HG03378 (cell line): ENCODE data around the gene ZNF830.
"Not testable (repeated sequence)": the region's sequence is repeated elsewhere in the genome, so short reads cannot be mapped to it uniquely, and the experiment has no call there.

Experiments
- ATAC-seq: cut with Tn5 transposase; IDR thresholded peaks from one replicate; pipeline ENCODE4 v1.9.1; 2021; ENCODE audit warnings: mild to moderate bottlenecking, moderate library complexity; ENCODE audit not compliant: unreplicated experiment

The ZNF830 gene, protein sequence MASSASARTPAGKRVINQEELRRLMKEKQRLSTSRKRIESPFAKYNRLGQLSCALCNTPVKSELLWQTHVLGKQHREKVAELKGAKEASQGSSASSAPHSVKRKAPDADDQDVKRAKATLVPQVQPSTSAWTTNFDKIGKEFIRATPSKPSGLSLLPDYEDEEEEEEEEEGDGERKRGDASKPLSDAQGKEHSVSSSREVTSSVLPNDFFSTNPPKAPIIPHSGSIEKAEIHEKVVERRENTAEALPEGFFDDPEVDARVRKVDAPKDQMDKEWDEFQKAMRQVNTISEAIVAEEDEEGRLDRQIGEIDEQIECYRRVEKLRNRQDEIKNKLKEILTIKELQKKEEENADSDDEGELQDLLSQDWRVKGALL

DNA sequence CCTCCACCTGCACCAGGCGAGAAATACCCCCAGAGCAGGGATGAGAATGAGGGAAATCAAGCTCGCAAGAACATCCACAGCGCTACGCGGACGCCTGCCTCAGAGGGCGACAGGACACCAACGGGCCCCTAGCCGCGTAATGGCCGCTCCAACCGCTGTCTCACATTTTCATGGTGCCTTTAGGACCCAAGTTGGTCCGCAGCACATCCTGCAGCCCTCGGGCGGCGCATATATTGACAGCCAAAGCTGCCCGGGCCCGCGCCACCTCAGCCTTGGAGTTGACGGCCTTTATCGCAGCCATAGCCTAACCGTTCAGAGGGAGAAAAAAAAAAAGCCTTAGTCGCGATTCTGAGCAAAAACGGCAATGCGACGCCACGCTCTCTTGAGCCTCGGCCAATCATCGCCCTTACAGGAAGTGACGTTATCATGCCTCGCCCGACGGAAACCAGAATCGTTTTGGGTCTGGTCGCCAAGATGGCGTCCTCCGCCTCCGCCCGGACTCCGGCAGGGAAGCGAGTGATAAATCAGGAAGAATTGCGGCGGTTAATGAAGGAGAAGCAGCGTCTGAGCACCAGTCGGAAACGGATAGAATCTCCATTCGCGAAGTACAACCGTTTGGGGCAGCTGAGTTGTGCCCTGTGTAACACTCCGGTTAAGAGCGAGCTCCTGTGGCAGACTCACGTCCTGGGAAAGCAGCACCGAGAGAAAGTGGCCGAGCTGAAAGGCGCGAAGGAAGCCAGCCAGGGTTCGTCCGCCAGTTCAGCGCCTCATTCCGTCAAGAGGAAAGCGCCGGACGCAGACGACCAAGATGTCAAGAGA is at the start of gene ZNF830, which contains the start of gene CCT6B:
Gene ZNF830 (plus strand): TSS at position 448 of the 819 bp plus-strand sequence. CDS start 27 bp downstream, at position 475.
Gene CCT6B (minus strand): TSS at position 368 of the 819 bp plus-strand sequence. CDS start 67 bp downstream, at position 301.
- ATAC-seq: peak; percentile 88

- ATAC-seq: no peak
These were observed 48.3 kb upstream of the ZNF830 start for GRCh38 chr17:34913001-34913400.

GRCh38 chr17:34916120-34916519 is 45.2 kb upstream of the ZNF830 start:
- no peak for ATAC-seq

- ATAC-seq: no peak
These were observed 44.0 kb upstream of the ZNF830 start for GRCh38 chr17:34917381-34917780.

DNA sequence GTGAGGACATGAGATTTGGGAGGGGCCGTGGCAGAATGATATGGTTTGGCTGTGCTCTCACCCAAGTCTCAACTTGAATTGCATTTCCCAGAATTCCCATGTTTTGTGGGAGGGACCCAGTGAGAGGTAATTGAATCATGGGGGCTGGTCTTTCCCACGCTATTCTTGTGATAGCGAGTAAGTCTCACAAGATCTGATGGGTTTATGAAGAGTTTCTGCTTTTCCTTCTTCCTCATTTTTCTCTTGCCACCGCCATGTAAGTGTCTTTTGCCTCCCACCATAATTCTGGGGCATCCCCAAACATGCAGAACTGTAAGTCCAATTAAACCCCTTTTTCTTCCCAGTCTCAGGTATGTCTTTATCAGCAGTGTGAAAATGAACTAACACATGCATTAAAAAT is 40.7 kb upstream of the ZNF830 start:
- no peak for ATAC-seq

DNA sequence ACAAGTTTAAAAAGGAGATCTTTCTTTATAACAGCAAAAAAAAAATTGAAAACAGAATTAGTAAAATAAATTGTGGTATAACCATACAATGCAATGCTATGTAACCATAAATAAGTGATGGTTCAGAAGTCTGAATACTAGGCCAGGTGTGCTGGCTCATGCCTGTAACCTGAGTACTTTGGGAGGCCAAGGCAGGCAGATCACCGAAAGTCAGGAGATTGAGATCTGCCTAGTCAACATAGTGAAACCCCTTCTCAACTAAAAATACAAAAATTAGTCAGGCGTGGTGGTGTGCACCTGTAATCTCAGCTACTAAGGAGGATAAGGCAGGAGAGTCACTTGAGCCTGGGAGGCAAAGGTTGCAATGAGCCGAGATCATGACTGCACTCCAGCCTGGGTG is 34.7 kb upstream of the ZNF830 start:
- no peak for ATAC-seq

- ATAC-seq: no peak
These were observed 31.1 kb upstream of the ZNF830 start for GRCh38 chr17:34930283-34930682.

GRCh38 chr17:34950780-34951179 is 10.6 kb upstream of the ZNF830 start:
- not testable (repeated sequence) for ATAC-seq

- no peak for ATAC-seq
These were observed 2.9 kb upstream of the ZNF830 start for GRCh38 chr17:34958438-34958837.

DNA sequence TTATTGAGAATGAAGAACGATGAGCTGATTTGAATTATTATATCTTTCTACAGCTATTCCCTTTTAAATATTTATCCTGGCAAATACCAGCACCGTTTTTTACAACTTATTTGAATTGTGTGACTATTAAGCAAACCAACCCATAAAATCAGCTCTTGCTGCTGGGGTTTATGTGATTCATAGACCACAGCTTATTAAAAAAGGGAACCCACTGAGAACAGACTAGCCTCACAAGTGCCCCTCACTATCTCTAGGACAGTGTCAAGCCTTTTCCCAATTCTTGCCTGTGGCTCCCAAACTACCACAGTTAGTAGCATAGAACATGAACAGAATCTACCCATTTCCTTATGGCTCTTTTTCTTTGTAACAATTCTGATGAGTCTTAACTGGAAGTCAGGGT is 12.8 kb downstream of the ZNF830 start:
- ATAC-seq: no peak

- ATAC-seq: no peak
These were observed 13.8 kb downstream of the ZNF830 start for GRCh38 chr17:34974794-34975785.

DNA sequence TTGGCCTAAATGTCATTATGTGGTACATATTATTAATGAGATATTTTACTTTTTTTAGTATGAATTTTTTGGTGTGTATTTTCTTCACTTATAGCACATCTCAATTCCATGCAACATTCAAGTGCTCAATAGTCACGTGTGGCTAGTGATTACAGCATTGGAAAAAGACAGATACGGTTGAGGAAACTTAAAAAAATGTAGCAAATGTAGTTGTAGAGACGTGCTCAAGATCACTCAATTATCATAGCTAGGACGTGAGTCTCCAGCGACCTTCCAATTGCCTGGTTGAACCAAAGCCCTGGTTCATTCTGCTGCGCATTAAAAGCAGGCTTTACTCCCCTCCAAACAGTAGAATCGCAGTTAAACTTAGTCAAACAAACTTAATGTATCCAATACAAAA is 17.8 kb downstream of the ZNF830 start:
- no peak for ATAC-seq

DNA sequence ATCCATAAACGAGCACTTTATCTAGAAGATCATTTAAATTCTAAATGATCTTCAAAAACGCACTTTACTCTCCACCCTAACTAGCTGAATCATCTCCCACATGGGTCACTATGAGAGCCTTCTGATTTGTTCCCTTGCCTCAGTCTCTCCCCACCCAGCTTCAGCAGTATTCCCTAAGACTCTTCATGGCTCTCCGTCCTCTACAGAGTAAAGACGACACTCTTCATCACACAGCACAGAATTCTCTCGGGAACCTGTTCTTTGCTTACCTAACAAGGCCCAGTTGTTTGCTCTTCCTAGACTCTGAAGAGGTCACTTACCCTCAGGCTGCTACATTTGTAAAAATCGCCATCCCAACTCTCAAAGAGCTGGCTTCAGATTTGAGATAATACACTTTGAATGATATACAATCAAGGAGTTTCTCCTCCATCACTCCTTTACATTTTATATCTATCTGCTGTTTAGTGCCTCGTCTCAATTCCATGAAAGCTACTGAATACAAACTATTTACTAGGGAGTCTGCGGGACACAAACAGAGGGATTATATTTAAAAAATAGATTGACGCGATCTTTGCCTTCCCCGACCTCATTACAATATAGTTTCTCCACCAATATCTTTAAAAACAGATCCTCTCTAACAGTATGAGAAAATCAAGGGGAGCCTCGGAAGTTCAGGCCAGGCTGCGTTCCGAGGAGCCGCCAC is 18.5 kb downstream of the ZNF830 start:
- no peak for ATAC-seq

DNA sequence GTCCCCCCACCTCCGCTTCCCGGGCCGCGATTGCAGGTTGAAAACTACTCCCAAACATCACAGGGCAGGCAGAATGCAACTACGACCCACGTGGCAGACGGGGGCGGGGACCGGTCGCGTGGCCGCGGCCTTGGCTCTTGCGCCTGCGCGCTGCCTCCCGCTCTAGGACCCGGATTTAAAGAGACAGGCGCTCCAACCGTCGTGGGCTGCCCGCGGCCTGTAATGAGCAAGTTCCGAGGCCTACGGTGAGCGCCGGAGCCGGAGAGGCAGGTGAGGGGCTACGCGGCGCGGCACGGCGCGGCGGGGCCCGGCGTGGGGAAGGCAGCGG is 19.0 kb downstream of the ZNF830 start, which contains the start of gene LIG3:
Gene LIG3 (plus strand): TSS at position 160 of the 328 bp plus-strand sequence. CDS start 2,494 bp downstream, outside the sequence.
- peak; percentile 47 for ATAC-seq

DNA sequence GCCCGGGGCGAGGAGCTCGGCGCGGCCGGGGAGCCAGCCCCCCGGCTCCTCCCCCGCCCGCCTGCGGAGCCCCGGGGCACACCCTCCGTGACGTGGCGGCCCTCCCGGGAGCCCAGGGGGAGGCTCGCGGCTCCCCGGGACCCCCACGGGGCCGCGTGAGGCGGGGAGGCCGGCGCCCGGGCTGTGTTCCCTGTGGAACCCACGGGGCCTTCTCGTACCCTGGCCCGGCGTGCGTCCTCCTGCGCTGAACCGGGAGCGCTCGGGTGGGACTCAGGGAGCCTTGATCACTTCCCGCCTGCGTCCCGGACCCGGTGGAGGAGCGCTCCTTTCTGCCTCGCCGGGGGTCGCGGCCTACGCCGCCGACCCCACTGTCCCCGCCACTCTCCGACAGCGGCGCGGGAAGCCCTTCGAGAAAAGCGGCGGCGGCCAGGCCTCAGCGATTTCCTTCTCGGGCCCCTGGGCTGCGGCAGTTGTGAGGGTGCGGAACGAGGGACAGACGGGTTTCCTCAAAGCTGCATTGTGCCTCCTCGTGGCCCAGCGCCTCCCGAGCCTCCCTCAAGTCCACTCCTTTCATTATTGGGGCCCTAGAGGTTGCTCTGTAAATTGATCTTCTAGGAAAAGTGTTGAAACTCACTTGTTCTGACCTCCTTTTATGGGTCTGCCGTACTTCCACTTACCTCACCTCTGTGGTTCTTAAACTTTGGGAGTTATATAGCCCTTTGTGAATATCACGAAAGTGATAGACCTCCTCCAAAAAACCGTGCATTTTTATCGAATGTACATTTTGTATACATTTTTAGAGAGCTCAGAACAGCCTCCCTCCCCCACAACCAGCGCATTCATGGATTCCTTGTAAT is 19.6 kb downstream of the ZNF830 start:
- peak; percentile 48 for ATAC-seq

DNA sequence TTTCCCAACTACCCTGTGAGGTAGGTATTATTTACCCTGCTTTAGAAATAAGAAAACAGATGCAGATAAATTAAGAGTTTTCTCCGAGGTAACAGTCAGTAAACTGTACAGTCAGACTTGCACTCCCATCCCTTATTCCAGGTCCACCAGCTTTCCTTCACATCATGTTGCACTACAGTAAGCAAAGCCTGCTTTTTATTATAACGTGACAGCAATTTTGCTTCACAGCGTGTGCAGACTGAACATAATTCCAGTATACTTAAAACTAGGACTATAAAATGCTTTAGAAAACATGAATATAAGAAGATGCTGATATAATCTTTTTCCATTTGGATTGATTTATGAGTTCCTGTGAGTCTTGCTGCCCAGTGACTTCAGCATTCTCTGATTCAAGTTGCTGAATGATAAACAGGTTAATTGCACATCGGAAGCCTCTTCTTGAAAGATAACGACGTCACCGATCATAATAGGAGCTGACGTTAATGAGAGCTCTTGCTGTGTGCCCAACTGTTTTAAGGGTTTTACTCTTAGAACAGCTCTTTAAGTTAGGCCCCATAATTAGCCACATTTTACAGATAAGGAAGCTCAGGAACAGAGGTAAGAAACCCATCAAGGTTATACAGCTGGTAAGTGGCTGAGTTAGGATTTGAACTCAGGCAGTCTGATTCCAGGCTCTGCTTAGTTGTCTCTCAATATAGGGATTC is 20.4 kb downstream of the ZNF830 start:
- no peak for ATAC-seq

GRCh38 chr17:34987232-34987631 is 25.9 kb downstream of the ZNF830 start:
- no peak for ATAC-seq

DNA sequence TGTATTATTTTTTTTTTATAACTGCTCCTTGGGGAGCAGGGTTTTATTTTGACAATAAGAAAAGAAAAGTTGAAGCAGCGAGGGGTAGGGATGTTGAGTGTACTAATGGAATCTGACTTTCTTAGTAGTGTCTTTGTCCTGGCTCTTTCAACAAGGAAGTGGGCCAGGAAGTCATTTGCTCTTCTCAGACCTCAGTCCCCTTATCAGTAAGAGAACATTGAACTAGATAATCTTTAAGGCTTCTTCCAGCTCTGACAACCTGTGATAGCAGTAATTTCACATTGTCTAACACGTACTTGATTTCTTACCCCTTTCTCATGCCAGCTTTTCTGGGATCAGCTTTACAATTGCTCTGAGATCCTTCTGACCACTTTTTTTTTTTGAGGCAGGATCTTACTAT is 27.3 kb downstream of the ZNF830 start:
- no peak for ATAC-seq

DNA sequence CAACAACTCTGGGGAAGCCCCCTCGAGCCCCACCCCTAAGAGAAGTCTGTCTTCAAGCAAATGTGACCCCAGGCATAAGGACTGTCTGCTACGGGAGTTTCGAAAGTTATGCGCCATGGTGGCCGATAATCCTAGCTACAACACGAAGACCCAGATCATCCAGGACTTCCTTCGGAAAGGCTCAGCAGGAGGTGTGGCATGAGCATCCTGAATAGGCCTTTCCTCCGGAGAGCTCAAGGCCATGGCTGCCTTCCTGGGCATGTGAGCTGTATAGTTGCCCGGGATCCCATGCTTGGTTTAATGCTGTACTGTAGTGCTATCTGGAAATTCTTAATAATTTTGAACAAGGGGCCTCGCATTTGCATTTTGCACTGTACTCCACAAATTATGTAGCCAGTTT is 28.1 kb downstream of the ZNF830 start:
- no peak for ATAC-seq
